Measurements from ENCODE around the gene MAN1A1.

MAN1A1 gene

DNA sequence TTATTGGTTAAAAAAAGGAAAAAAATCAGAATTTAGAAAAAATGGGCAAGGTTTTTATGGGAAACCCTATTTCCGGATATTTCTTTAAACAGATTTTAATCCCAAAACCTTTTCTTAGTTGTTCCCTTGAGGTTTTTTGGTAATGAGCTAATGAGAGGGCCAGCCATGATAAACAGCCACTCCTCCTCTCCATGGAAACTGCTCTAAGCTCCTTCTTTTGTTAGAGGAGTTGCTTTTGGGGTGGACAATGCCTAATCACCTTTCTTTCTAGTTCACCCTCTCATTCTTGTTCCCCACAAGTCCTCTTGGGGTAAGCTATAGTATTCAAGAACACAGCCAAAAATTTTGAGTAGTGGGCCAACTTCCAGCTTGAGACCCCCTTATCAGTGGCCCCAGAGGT is 166.1 kb downstream of the MAN1A1 start:
- Mint-ChIP-seq H3K27me3 (ENCODE audit: low read depth) (no peaks in the 10 kb centered on the region), H3K27ac (no peak overlapping the region), H3K4me3 (no peak overlapping the region), H3K4me1 (no peaks in the 10 kb centered on the region), H3K9me3 (no peaks in the 10 kb centered on the region), H3K36me3 (ENCODE audit: low read depth) (peaks cover 50% of the 10 kb centered on the region)
- no peak for TF ChIP-seq CTCF (IDR thresholded peaks at IDR 0.05; ENCODE audit: unreplicated experiment in 3 of 3)

DNA sequence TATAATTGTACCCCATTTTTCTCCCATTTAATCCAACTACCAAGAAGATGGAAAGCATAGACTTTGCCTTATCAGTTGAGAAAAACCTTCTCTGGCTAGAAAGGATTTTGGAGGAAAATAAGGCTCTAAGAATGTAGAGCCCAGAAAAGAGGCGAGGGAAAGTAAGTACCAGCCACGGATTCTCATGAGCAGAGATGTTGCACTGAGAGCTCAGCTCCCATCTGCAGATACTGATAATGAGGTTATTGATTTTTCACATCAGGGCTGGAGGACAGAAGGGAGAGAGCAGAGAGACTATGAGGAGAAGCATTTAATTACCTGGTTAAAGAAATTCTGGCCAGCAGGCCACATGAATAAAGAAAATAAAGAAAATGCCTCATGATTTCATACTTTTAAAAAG is 166.7 kb downstream of the MAN1A1 start:
- Mint-ChIP-seq H3K4me3 (no peak overlapping the region), H3K9me3 (no peaks in the 10 kb centered on the region), H3K4me1 (no peaks in the 10 kb centered on the region), H3K36me3 (ENCODE audit: low read depth) (peaks cover 50% of the 10 kb centered on the region), H3K27ac (peak overlapping the region in 1 of 3 experiments; percentile 6), H3K27me3 (ENCODE audit: low read depth) (no peaks in the 10 kb centered on the region)
- no peak for TF ChIP-seq CTCF (IDR thresholded peaks at IDR 0.05; ENCODE audit: unreplicated experiment in 3 of 3)

DNA sequence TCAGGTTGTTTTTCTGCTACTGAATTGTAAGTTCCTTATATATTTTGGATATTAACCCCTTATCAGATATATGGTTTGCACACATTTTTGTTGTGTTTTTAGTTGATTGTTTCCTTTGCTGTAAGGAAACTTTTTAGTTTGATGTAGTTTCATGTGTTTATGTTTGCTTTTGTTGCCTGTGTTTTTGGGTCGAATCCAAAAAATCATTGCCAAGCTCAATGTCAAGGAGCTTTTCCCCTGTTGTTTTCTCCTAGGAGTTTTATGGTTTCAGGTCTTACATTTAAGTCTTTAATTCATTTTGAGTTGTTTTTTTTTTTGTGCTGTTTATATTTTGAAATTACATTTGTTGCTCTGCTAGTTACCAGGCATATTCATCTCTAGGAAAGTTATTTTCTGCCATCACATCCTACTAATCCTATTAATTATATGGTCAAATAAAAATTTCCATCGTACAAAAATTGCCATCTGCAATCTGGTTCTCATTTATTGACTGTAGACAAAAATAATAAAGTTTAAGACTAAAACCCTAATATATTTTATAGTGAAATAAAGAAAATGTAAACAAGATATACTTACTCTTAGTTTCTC is 167.3 kb downstream of the MAN1A1 start:
- no peak overlapping the region for H3K4me3 Mint-ChIP-seq
- H3K9me3 Mint-ChIP-seq: no peaks in the 10 kb centered on the region
- peak overlapping the region in 1 of 3 experiments; percentile 5 for H3K27ac Mint-ChIP-seq

DNA sequence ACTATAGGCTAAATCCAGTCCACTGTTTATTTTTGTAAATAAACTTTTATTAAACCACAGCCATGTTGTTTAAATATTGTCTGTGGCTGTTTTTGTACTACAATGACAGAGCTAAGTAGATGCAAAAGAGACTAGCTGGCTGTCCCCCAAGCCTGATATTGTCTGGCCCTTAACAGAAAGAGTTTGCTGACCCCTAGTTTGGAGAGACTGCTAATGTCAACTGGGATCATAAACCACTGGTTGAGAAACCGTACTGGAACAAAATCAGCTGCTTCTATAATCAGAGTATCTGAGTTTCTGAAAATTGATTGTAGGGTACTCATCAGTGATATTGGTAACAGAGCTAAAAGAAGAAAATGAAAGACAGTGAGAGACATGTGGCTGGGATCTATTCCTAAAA is 168.5 kb downstream of the MAN1A1 start:
- H3K36me3 Mint-ChIP-seq (ENCODE audit: low read depth): peaks cover 40% of the 10 kb centered on the region
- no peaks in the 10 kb centered on the region for H3K9me3 Mint-ChIP-seq
- no peaks in the 10 kb centered on the region for H3K27me3 Mint-ChIP-seq (ENCODE audit: low read depth)
- H3K27ac Mint-ChIP-seq: no peak overlapping the region
- no peaks in the 10 kb centered on the region for H3K4me1 Mint-ChIP-seq
- H3K4me3 Mint-ChIP-seq: no peak overlapping the region
- no peak for TF ChIP-seq CTCF (IDR thresholded peaks at IDR 0.05; ENCODE audit: unreplicated experiment in 3 of 3)

More for the DNA sequence above, 167.3 kb downstream of the MAN1A1 start:
- H3K36me3 Mint-ChIP-seq (ENCODE audit: low read depth): peaks cover 48% of the 10 kb centered on the region
- TF ChIP-seq CTCF (IDR thresholded peaks at IDR 0.05; ENCODE audit: unreplicated experiment in 3 of 3): no peak
- H3K4me1 Mint-ChIP-seq: no peaks in the 10 kb centered on the region
- no peaks in the 10 kb centered on the region for H3K27me3 Mint-ChIP-seq (ENCODE audit: low read depth)

DNA sequence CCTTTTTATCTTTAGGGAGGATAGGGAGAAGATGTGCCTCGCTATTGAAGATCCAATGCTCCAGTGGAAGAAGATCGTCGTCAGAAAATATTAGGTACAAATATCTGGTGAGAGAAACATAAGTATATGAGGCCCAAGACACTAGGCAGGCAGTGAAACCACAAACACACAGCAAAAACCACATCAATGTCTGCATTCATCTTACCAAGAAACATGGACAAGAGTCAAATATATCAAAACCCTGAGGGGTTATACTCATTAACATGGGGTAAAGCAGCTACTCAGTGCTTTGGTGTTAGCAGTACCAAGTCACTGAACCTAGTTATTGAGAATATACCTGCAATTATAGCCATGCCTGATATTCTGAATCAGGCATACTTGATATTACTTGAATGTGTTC is 169.7 kb downstream of the MAN1A1 start:
- TF ChIP-seq CTCF (IDR thresholded peaks at IDR 0.05; ENCODE audit: unreplicated experiment in 3 of 3): no peak
- peaks cover 30% of the 10 kb centered on the region for H3K36me3 Mint-ChIP-seq (ENCODE audit: low read depth)
- H3K27me3 Mint-ChIP-seq (ENCODE audit: low read depth): no peaks in the 10 kb centered on the region
- H3K4me1 Mint-ChIP-seq: no peaks in the 10 kb centered on the region
- H3K27ac Mint-ChIP-seq: no peak overlapping the region
- H3K9me3 Mint-ChIP-seq: no peaks in the 10 kb centered on the region
- no peak overlapping the region for H3K4me3 Mint-ChIP-seq

GRCh38 chr6:119179062-119179461 is 170.5 kb downstream of the MAN1A1 start:
- Mint-ChIP-seq H3K27ac (no peak overlapping the region), H3K4me3 (no peak overlapping the region), H3K27me3 (ENCODE audit: low read depth) (no peaks in the 10 kb centered on the region), H3K9me3 (no peaks in the 10 kb centered on the region), H3K4me1 (no peaks in the 10 kb centered on the region), H3K36me3 (ENCODE audit: low read depth) (peaks cover 23% of the 10 kb centered on the region)
- TF ChIP-seq CTCF (IDR thresholded peaks at IDR 0.05; ENCODE audit: unreplicated experiment in 3 of 3): no peak
